Peyer's patch (tissue), 4 donors: ENCODE results near the gene TAPBPL. TPM values are rescaled to one million over a fixed set of nuclear protein-coding genes. Genes with fewer than 3 reads are reported as not detected.

Source experiments
- DNase-seq, 3 donors: peaks; one replicate each; pipeline ENCODE4 v3.0.0-alpha.2; 2017 to 2019
- H3K27ac ChIP-seq, 4 donors: fragments of 200-600 bp; sonication (generic); one replicate each; pipeline ENCODE4 v1.5.1; 2016 to 2019
- H3K27me3 ChIP-seq, 2 donors: fragments of 200-600 bp; sonication (generic); one replicate each; pipeline ENCODE4 v1.5.1; 2019
- H3K36me3 ChIP-seq, 3 donors: fragments of 200-600 bp; sonication (generic); one replicate each; pipeline ENCODE4 v1.5.1; 2016 to 2019
- H3K4me1 ChIP-seq, 4 donors: fragments of 200-600 bp; sonication (generic); one replicate each; pipeline ENCODE4 v1.5.1; 2016 to 2019
- H3K4me3 ChIP-seq, 4 donors: fragments of 200-600 bp; sonication (generic); 1 replicate in 3 of 4; 2 replicates in 1 of 4; pipeline ENCODE4 v1.5.1; 2016 to 2019; ENCODE audit warnings: mild to moderate bottlenecking in 1 of 4
- H3K9me3 ChIP-seq, 4 donors: fragments of 200-600 bp; sonication (generic); one replicate each; pipeline ENCODE4 v1.5.1; 2016 to 2019; ENCODE audit warnings: mild to moderate bottlenecking in 1 of 4
- CTCF ChIP-seq, 6 experiments: fragments of 450-650 bp in 4 of 6; fragments of 200-600 bp in 2 of 6; sonication (generic) in 1 of 6; IDR thresholded peaks; one replicate each; pipeline ENCODE4 v1.5.1; 2017 to 2019; ENCODE audit warnings: antibody characterized with exemption in 6 of 6, mild to moderate bottlenecking in 3 of 6, moderate library complexity in 1 of 6
- POLR2A ChIP-seq, 2 donors: fragments of 450-650 bp; IDR thresholded peaks; one replicate each; pipeline ENCODE4 v1.5.1; 2017; ENCODE audit warnings: antibody characterized with exemption in 2 of 2, mild to moderate bottlenecking in 2 of 2, moderate library complexity in 2 of 2
- total RNA-seq, 4 donors: library from RNA; depleted of rRNA; stranded (reverse); fragments of >200 nt; gene quantifications; one replicate each; pipeline ENCODE4 v1.1.0, GENCODE V29; 2016

Gene TAPBPL
- total RNA-seq, 4 donors from 2014 or later, result 44.6 to 124 (median 95.5) TPM

DNA sequence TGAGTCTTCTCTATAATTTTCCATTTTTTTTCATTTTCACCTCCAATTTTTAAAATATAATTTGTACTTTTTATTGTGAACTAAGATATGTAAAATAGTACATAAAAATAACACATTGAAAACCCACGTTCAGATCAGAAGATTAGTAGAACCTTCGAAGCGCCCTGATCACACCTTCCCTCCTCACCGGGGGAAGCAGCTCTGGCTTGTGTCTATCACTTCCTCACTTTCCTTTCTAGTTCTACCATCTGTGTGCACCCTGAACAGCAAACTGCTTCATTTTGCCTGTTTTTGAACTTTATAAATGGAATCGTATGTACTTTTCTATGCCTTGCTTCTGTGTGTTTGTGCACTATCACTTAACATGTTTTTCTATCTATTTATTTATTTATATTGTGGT lies 18.9 kb upstream of the TAPBPL start:
- H3K27ac ChIP-seq, result peak overlapping the region in 1 of 4 donors; percentile 1
- peaks cover 0 to 8% (median 5%) of the 10 kb centered on the region in 4 donors for H3K4me1 ChIP-seq

DNA sequence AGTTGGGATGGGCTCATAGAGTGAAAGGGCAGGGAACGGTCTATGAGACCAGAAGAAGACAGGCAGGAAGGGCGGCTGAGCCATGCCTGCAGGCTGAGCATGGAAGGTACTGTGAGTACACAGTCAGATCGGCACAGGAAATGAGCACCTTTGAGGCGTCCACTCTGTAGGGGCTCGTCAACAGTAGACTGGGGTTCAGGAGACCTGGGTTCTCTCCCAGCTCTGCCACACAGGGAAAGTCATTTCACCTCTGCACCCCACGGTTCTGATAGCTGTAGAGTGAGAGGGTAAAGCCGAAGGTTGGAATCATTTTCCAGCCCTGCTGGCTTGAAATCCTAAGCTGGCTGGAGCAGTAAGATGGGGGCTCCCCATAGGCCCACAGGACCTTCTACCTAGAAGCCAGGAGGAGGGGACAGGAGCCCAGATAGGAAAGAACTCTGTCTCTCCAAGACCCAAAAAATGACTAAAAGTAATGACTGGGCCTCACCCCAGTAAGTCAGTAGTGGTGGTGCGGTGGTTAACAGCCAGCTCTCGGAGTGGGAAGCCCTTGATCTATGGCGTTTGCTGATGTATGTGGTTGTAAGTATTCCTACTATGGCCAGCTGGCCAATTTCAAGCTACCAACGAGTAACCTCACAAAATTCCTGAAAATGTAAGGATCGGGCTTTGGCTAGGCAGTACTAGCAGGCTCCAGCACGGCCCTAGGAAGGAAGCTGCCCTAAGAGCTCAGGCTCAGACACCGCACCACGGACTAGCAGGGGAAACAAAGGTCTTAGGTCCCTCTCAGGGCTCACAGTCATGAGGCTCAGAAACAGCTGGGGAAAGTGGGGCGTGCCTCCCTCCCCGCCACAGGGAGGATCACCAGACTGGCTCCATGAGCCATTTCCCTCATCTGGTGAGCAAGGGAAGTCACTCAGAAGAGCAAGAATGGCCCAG lies 17.4 kb upstream of the TAPBPL start:
- peak overlapping the region in 1 of 4 donors; percentile 18 for H3K27ac ChIP-seq
- no peaks in the 10 kb centered on the region for H3K27me3 ChIP-seq
- H3K4me1 ChIP-seq, result peaks cover 0 to 7% (median 2%) of the 10 kb centered on the region in 4 donors
- no peak overlapping the region for H3K4me3 ChIP-seq
- TF ChIP-seq CTCF (IDR thresholded peaks at IDR 0.05) (no peak), POLR2A (IDR thresholded peaks at IDR 0.05) (no peak)
- peak in 2 of 3 donors; percentile 60 to 66 for DNase-seq
- no peaks in the 10 kb centered on the region for H3K9me3 ChIP-seq
- H3K36me3 ChIP-seq, result no peaks in the 10 kb centered on the region

More for the DNA sequence above, 18.9 kb upstream of the TAPBPL start:
- TF ChIP-seq CTCF (IDR thresholded peaks at IDR 0.05) (no peak), POLR2A (IDR thresholded peaks at IDR 0.05) (no peak)
- H3K36me3 ChIP-seq, result no peaks in the 10 kb centered on the region
- no peak overlapping the region for H3K4me3 ChIP-seq
- no peaks in the 10 kb centered on the region for H3K27me3 ChIP-seq
- peak in 2 of 3 donors; percentile 47 for DNase-seq
- no peaks in the 10 kb centered on the region for H3K9me3 ChIP-seq

GRCh38 chr12:6435961-6436715 lies 15.7 kb upstream of the TAPBPL start:
- H3K4me3 ChIP-seq, result no peak overlapping the region
- H3K9me3 ChIP-seq, result no peaks in the 10 kb centered on the region
- H3K36me3 ChIP-seq, result no peaks in the 10 kb centered on the region
- H3K4me1 ChIP-seq, result peaks cover 0 to under 1% (median 0%) of the 10 kb centered on the region in 4 donors
- TF ChIP-seq CTCF (IDR thresholded peaks at IDR 0.05) (no peak), POLR2A (IDR thresholded peaks at IDR 0.05) (no peak)
- H3K27me3 ChIP-seq, result no peaks in the 10 kb centered on the region
- DNase-seq, result peak in 2 of 3 donors; percentile 6 to 13
- H3K27ac ChIP-seq, result no peak overlapping the region

- TF ChIP-seq POLR2A (IDR thresholded peaks at IDR 0.05) (no peak), CTCF (IDR thresholded peaks at IDR 0.05) (no peak)
- Histone ChIP-seq H3K9me3 (no peaks in the 10 kb centered on the region), H3K27me3 (no peaks in the 10 kb centered on the region), H3K4me3 (no peak overlapping the region), H3K36me3 (no peaks in the 10 kb centered on the region), H3K4me1 (no peaks in the 10 kb centered on the region), H3K27ac (no peak overlapping the region)
- peak in 2 of 3 donors; percentile 6 to 13 for DNase-seq
Measured at GRCh38 chr12:6437586-6437985, 14.3 kb upstream of the TAPBPL start.

DNA sequence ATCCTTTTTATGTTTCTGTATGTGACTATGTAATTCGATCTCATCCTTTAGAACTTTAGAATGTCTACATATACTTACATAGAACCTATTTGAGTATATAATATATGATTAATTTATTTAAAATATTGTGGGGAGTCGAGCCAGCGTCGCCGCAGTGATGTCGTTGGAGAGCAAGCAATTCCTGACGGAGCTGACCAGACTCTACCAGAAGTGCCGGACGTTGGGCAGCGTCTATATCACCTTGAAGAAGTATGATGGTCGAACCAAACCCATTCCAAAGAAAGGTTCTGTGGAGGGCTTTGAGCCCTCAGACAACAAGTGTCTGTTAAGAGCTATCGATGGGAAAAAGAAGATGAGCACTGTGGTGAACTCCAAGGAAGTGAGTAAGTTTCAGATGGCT lies 13.5 kb upstream of the TAPBPL start:
- Histone ChIP-seq H3K36me3 (no peaks in the 10 kb centered on the region), H3K4me1 (no peaks in the 10 kb centered on the region), H3K27ac (no peak overlapping the region), H3K9me3 (no peaks in the 10 kb centered on the region), H3K27me3 (no peaks in the 10 kb centered on the region), H3K4me3 (no peak overlapping the region)
- TF ChIP-seq POLR2A (IDR thresholded peaks at IDR 0.05), result no peak
- TF ChIP-seq CTCF (IDR thresholded peaks at IDR 0.05), result no peak
- peak in 2 of 3 donors; percentile 17 to 31 for DNase-seq
